AG04449 (cell line): ENCODE measurements around the gene SLC49A3.

Experiments used
- CTCF ChIA-PET: fragments of 350-600 bp; formaldehyde crosslinking; extraction: SDS; loops from one replicate; lab custom pipeline; 2021; ENCODE audit warnings: antibody characterized with exemption; lab: Yijun Ruan, JAX
- POLR2A ChIA-PET: fragments of 400-600, 350-600 bp; formaldehyde crosslinking; extraction: SDS; loops from one replicate; lab custom pipeline; 2020; ENCODE audit warnings: antibody characterized with exemption, inconsistent platforms; lab: Yijun Ruan, JAX
- DNase-seq: peaks from one replicate; pipeline ENCODE4 v3.0.0-alpha.2; 2010; ENCODE audit warnings: low read depth, low spot score
- H3K4me3 ChIP-seq: 2 replicates; pipeline ENCODE4 v1.5.1; 2011; ENCODE audit warnings: low read depth, mild to moderate bottlenecking, control low read depth, low read length
- CTCF ChIP-seq: IDR thresholded peaks from one replicate; pipeline ENCODE4 v1.5.1; 2011; ENCODE audit warnings: mild to moderate bottlenecking, moderate library complexity, low read length, control low read depth, inconsistent platforms; ENCODE audit not compliant: insufficient read depth; ENCODE audit errors: missing control alignments

The SLC49A3 gene

GRCh38 chr4:663438-664428 is 25.2 kb downstream of the SLC49A3 start:
- POLR2A ChIA-PET, result no interaction called here

GRCh38 chr4:663046-663437 is 25.9 kb downstream of the SLC49A3 start:
- no peak for TF ChIP-seq CTCF
- no peak for DNase-seq
- CTCF ChIA-PET, result interaction anchor here (1.3 kb wide), 1 partner anchor 11 kb away, joined by 6 read pairs; the partner anchor contains the start of genes ATP5ME and MYL5
- POLR2A ChIA-PET, result no interaction called here
- H3K4me3 ChIP-seq, result no peak overlapping the region; the same call in 1 of the 2 replicates

More at GRCh38 chr4:663438-664428, 25.2 kb downstream of the SLC49A3 start:
- DNase-seq, result no peak
- no peak for TF ChIP-seq CTCF
- CTCF ChIA-PET, result interaction anchor here (2.2 kb wide), 1 partner anchor 11 kb away, joined by 13 read pairs; the partner anchor contains the start of genes ATP5ME and MYL5
- peak overlapping the region; percentile 41 for H3K4me3 ChIP-seq

- DNase-seq, result no peak
- TF ChIP-seq CTCF, result no peak
- no peak overlapping the region for H3K4me3 ChIP-seq
- ChIA-PET CTCF (interaction anchor here (1.3 kb wide), 1 partner anchor 12 kb away, joined by 6 read pairs; the partner anchor contains the start of genes ATP5ME and MYL5), POLR2A (no interaction called here)
Measured at GRCh38 chr4:661881-662761, 26.8 kb downstream of the SLC49A3 start.

GRCh38 chr4:661231-661630 is 27.7 kb downstream of the SLC49A3 start:
- CTCF ChIA-PET, result no interaction called here
- DNase-seq, result no peak
- TF ChIP-seq CTCF, result no peak
- POLR2A ChIA-PET, result no interaction called here
- no peak overlapping the region for H3K4me3 ChIP-seq

- ChIA-PET CTCF (no interaction called here), POLR2A (no interaction called here)
- DNase-seq, result no peak
- no peak for TF ChIP-seq CTCF
- no peak overlapping the region for H3K4me3 ChIP-seq
Measured at GRCh38 chr4:660401-660800, 28.6 kb downstream of the SLC49A3 start.

GRCh38 chr4:659851-660250 is 29.1 kb downstream of the SLC49A3 start:
- no peak for DNase-seq
- POLR2A ChIA-PET, result no interaction called here
- CTCF ChIA-PET, result no interaction called here
- no peak overlapping the region for H3K4me3 ChIP-seq
- TF ChIP-seq CTCF, result no peak
